Measurements from ENCODE around the gene AMZ2. TPM values are rescaled to one million over a fixed set of nuclear protein-coding genes. Genes with fewer than 3 reads are reported as not detected.
A peak's percentile ranks its signal among the peaks of the same experiment; 100 is the strongest.

AMZ2 gene
- total and polyA plus RNA-seq, 3 donors from 2014 or later: 143 to 457 (median 201) TPM

- TF ChIP-seq CTCF (IDR thresholded peaks at IDR 0.05) (no peak), POLR2A (IDR thresholded peaks at IDR 0.05) (no peak)
- H3K9me3 ChIP-seq: no peaks in the 10 kb centered on the region
- intact Hi-C loops (cut with DNase I; ENCODE audit: low total_unique reads): no loop called here
- 69 to 73% methylated on average over 3 of the region's 3 CpGs for WGBS, 2 donors
- no peak for DNase-seq
- H3K36me3 ChIP-seq (ENCODE audit: low read depth, missing control alignments): no peaks in the 10 kb centered on the region
- H3K4me3 ChIP-seq: no peak overlapping the region
- H3K27me3 ChIP-seq: no peaks in the 10 kb centered on the region
- H3K27ac ChIP-seq: no peak overlapping the region
- H3K4me1 ChIP-seq: no peaks in the 10 kb centered on the region
These were observed 46.3 kb downstream of the AMZ2 start for GRCh38 chr17:68294196-68294555.

- no peaks in the 10 kb centered on the region for H3K36me3 ChIP-seq (ENCODE audit: low read depth, missing control alignments)
- H3K4me3 ChIP-seq: no peak overlapping the region
- 84 to 92% methylated on average over 4 of the region's 4 CpGs for WGBS, 2 donors
- TF ChIP-seq CTCF (IDR thresholded peaks at IDR 0.05): no peak
- no peak for TF ChIP-seq POLR2A (IDR thresholded peaks at IDR 0.05)
- H3K27ac ChIP-seq: no peak overlapping the region
- intact Hi-C loops (cut with DNase I; ENCODE audit: low total_unique reads): no loop called here
- DNase-seq: no peak
- no peaks in the 10 kb centered on the region for H3K27me3 ChIP-seq
- H3K4me1 ChIP-seq: no peaks in the 10 kb centered on the region
- H3K9me3 ChIP-seq: no peaks in the 10 kb centered on the region
These were observed 46.8 kb downstream of the AMZ2 start for GRCh38 chr17:68294617-68295016.

- Histone ChIP-seq H3K27me3 (no peaks in the 10 kb centered on the region), H3K27ac (no peak overlapping the region), H3K4me1 (no peaks in the 10 kb centered on the region), H3K4me3 (no peak overlapping the region), H3K36me3 (ENCODE audit: low read depth, missing control alignments) (no peaks in the 10 kb centered on the region), H3K9me3 (no peaks in the 10 kb centered on the region)
- no peak for DNase-seq
- 92% methylated on average over 7 of the region's 7 CpGs for WGBS, 2 donors
- TF ChIP-seq CTCF (IDR thresholded peaks at IDR 0.05): no peak
- TF ChIP-seq POLR2A (IDR thresholded peaks at IDR 0.05): no peak
- intact Hi-C loops (cut with DNase I; ENCODE audit: low total_unique reads): no loop called here
These were observed 47.2 kb downstream of the AMZ2 start for GRCh38 chr17:68295086-68295485.

- intact Hi-C loops (cut with DNase I; ENCODE audit: low total_unique reads): no loop called here
- H3K36me3 ChIP-seq (ENCODE audit: low read depth, missing control alignments): no peaks in the 10 kb centered on the region
- no peak overlapping the region for H3K27ac ChIP-seq
- no peaks in the 10 kb centered on the region for H3K9me3 ChIP-seq
- H3K27me3 ChIP-seq: no peaks in the 10 kb centered on the region
- no peaks in the 10 kb centered on the region for H3K4me1 ChIP-seq
- no peak overlapping the region for H3K4me3 ChIP-seq
- no peak for TF ChIP-seq CTCF (IDR thresholded peaks at IDR 0.05)
- TF ChIP-seq POLR2A (IDR thresholded peaks at IDR 0.05): no peak
- peak; percentile 30 for DNase-seq
- 85 to 89% methylated on average over 18 of the region's 18 CpGs for WGBS, 2 donors
These were observed 48.7 kb downstream of the AMZ2 start for GRCh38 chr17:68296217-68297191.

- no peak for DNase-seq
- Histone ChIP-seq H3K9me3 (no peaks in the 10 kb centered on the region), H3K4me1 (no peaks in the 10 kb centered on the region), H3K4me3 (no peak overlapping the region), H3K27ac (no peak overlapping the region), H3K27me3 (no peaks in the 10 kb centered on the region), H3K36me3 (ENCODE audit: low read depth, missing control alignments) (no peaks in the 10 kb centered on the region)
- WGBS, 2 donors: 68 to 73% methylated on average over 4 of the region's 4 CpGs
- TF ChIP-seq POLR2A (IDR thresholded peaks at IDR 0.05): no peak
- TF ChIP-seq CTCF (IDR thresholded peaks at IDR 0.05): no peak
- intact Hi-C loops (cut with DNase I; ENCODE audit: low total_unique reads): no loop called here
These were observed 49.4 kb downstream of the AMZ2 start for GRCh38 chr17:68297195-68297594.

Measured in testis (tissue), 3 donors.